Epidermal melanocyte (primary cell): ENCODE results near the gene FURIN.
A peak's percentile ranks its signal among the peaks of the same experiment; 100 is the strongest.
"Not testable (repeated sequence)": the region's sequence is repeated elsewhere in the genome, so short reads cannot be mapped to it uniquely, and the experiment has no call there.

ENCODE experiments used
- DNase-seq: peaks from one replicate; pipeline ENCODE4 v3.0.0; 2011; ENCODE audit warnings: low spot score; ENCODE audit not compliant: insufficient read length

FURIN gene

GRCh38 chr15:90914305-90915080, 46.1 kb downstream of the FURIN start:
- no peak for DNase-seq

DNA sequence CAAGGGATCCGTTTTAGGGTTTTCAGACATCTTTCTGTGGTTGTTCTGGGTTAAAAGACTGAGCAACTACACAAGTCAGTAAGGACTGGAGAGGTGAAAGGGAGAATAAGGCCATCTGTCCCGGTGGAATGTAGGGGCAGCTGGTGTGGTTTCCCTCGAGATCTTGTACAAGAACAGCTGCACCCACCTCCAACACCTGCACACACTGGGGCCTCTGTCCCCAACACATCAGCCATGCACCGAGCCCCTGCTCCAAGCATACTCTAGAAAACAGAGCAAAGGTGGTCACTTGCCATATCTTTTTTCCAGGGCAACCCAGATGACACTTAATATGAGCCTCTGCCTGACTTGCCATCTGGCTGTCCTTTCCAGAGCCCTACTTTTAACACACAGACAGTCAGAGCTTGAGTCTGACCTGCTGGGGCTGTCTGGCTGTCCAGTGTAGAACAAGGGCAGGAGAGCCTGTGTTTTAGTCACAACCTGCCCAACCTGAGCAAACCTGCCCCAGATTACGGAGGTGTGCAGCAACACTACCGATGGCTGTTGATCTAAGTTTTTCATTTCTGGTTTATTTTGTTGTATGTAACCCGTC, 46.9 kb downstream of the FURIN start:
- no peak for DNase-seq

DNA sequence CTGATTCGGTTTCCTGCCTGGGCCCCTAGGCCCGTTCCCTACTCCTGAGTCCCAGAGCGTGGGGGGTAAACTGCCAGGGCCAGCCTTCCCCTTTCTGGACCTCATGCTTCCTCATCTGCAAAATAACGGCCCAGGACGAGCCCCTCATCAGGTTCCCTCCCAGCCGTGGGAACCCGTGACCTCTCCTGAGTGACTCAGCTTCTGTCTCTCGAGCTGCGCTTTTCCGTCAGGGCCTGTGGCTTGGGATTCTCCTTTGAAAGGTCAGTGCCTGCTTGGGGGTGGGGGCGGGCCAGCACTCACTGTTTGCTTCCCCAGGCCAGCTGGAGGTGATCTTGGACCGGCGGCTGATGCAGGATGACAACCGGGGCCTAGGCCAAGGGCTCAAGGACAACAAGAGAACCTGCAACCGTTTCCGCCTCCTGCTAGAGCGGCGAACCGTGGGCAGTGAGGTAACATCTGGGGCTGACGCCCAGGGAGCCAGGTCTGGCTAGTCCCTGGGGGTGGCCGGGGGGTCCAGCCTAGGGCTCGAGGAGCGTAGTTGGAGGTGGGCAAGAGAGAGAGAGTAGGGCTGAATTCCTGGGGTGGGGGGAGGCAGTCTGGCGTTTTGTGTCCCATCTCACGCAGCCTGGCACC, 47.5 kb downstream of the FURIN start:
- DNase-seq: peak; percentile 7

GRCh38 chr15:90916461-90916860, 48.1 kb downstream of the FURIN start:
- DNase-seq: no peak

- DNase-seq: peak; percentile 4
These were observed 49.2 kb downstream of the FURIN start for GRCh38 chr15:90917569-90917968.

GRCh38 chr15:90918034-90918788, 49.8 kb downstream of the FURIN start:
- DNase-seq: peak; percentile 11

DNA sequence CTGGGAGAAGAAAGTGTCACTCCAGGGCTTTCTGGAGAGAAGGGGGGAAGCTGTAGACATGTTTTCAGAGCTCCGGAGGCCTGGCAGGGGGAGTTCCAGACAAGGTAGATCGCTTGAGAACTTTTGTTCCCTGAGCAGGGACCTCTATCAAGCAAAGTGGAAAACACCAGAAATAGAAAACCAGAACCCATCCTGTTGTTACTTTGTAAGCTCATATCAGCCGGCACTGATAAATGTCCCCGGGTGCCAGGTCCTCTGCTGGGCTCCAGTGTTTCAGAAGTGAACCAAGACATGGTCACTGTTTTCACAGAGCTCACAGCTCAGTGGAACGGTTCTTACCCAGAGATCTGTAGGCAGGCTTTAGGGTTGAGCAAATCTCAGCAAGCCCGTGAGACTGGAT, 50.4 kb downstream of the FURIN start:
- DNase-seq: no peak

DNA sequence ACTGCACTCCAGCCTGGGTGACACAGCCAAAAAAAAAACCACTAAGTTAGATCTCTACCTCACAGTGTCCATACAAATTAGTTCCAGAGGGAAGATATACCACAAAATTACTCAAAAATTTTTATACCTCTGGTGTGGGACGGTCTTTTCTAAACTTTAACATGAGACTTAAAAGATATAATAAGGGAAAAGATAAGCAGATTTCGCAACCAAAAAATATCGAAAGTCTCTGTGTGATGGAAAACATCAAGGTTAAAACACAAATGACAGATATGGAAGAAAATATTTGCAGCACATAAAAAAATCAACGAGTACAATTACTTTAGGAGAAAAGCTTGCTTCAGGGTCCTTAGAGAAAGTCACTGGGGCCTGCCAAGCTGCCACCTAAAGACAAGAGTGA, 53.5 kb downstream of the FURIN start:
- DNase-seq: no peak

- DNase-seq: not testable (repeated sequence)
These were observed 54.4 kb downstream of the FURIN start for GRCh38 chr15:90922712-90923322.

- no peak for DNase-seq
These were observed 56.0 kb downstream of the FURIN start for GRCh38 chr15:90924375-90924774.

- not testable (repeated sequence) for DNase-seq
These were observed 58.4 kb downstream of the FURIN start for GRCh38 chr15:90926766-90927165.

DNA sequence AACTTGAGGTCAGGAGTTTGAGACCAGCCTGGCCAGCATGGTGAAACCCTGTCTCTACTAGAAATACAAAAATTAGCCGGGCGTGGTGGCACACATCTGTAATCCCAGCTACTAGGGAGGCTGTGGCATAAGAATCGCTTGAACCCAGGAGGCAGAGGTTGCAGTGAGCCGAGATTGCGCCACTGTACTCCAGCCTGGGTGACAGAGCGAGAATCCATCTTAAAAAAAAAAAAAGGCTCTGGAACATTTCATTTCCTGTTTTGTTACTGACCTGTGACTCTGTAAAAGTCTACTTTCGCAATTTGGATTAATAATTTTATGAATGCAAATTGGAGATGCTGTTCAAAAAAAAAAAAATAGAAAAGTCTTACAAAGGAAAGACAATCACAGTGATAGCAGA, 59.7 kb downstream of the FURIN start:
- DNase-seq: not testable (repeated sequence)

DNA sequence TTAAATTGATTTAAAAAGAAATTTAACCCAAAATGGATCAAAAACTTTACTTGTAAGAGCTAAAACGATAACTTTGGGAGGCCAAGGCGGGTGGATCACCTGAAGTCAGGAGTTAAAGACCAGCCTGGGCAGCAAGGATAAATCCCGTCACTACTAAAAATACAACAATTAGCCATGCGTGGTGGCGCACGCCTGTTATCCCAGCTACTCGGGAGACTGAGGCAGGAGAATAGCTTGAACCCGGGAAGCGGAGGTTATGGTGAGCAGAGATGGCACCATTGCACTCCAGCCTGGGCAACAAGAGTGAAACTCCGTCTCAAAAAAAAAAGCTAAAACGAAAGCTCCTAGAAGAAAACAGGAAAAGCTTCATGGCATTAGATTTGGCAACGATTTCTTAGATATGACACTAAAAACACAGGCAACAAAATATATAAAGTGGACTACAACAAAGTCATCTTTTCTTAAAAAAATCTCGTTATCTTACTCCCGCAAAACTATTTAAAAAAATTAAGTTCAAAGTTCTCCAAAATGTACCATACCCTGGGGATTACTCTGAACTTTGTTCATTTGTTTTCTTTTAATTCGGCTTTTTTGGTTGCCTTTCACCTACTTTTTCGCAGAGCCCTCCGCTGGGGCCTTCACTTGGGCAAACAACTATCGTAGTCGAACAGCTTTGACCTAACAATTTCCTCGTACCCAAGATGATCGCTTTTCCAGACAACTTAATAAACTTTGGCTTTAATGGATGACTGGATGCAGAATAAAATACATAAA, 61.0 kb downstream of the FURIN start:
- DNase-seq: no peak

DNA sequence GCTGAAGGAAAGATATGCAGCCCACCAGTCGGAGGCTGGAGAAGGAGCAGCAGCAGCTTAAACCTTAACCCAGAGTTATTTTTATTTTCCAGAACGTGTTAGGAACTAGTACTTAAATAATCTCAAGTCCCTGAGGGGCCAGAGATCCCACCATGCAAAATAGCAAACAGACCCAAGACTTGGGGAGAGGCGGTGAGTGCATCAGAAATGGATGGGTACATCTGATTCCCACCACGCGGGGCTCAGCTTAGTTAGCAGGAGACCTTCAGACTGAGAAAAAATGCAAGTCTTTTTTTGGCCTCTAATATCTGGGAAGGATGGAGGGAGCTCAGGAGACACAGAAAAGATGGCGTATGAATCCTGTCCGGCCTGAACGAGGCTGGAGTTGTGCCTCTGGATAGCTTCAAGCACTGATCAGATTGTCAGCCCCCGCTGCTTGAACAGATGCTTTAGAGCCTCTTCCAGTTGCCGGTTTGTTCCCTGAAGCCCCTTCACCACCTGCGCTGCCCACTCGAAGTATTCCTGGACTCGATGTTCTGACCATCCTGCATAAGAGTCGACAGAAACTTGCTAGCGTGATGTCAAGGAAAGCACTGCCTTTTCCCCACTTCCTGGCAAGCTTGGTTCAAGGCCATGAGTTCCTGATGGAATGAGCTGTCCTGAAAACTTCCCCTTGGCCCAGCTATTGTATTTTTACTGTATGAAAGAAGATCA, 62.6 kb downstream of the FURIN start:
- no peak for DNase-seq

DNA sequence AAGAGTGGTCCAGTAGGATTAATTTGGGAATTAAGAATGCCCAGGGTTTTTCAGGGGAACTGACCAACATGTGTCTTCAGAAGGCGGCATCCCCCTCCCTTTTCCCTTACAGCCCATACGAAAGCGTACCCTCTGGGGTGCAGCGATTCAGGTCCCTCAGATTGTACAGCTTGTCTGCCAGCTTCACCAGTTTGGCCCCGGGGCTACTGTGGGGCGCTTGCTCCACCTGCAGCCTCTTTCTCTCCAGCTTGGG, 63.1 kb downstream of the FURIN start:
- no peak for DNase-seq

DNA sequence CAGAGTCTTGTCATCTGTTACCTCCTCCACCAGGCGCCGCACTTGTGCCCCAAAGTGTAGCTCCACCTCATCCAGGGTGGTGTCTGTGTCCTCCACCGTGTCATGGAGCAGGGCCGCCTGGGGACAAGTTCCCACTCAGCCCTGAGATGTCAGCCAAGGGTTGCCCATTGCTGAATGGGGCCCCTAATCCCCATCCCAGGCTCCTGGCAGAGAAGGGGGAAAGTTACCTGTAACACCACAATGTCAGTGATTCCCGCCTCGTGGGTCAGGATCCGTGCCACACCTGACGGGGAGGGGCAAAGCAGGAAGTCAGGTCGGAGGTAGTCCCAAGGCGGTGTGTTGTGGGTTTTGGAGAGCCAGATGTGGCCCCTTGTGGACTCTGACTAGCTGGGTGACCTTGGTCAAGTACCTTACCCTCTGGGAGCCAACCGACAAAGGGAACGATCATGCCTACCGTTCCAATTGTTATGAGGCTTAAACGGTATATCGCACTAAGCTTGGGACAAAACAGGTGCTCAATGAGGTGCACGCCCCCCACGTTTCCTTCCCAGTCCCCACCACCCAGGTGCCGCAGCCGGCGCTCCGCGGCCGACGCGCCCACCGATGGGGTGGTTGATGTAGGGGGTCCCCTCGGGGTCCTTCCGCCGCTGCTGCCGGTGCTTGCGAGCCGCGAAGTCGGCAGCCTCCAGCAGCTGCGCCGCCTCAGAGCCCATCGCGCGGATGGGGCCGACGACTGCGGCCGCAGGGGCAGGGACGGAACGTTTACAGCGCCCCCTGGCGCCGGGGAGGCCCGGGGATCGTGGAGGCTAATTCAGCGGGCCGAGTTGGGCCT, 63.7 kb downstream of the FURIN start, which contains the start of gene HDDC3:
Gene HDDC3, minus strand, starts transcription at position 722 of the 832 bp plus-strand sequence. Its CDS starts 9 bp downstream, at position 713.
- DNase-seq: peak; percentile 92

GRCh38 chr15:90932660-90932991, 64.2 kb downstream of the FURIN start:
- DNase-seq: no peak
